ENCODE data around the gene ZNF12. TPM values are rescaled to one million over a fixed set of nuclear protein-coding genes. Genes with fewer than 3 reads are reported as not detected.

Gene ZNF12
- polyA plus RNA-seq, 1 of the 3 experiments (the other 2 are of a cell fraction), result 9.5 TPM

DNA sequence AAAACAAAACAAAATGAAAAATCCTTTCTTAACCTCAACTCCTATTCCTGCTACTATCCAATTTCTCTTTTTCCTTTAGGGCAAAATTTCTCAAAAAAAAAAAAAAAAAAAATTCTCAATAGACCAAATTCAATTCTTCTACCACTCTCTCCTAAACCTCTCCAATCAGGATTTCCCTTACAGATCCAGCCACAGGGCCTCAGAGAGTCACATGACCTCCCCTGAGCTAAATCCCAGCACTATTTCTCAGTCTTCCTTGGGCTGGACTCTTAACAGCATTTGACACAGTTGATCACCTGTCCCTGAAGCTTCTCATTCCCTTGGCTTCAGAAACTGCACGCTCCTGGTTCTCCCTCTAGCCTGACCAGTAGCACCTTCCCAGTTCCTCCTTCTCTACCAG lies 4.9 kb downstream of the ZNF12 start:
- ChIA-PET POLR2A (no interaction called here), CTCF (interaction anchor here (0.8 kb wide), 1 partner anchor 32 kb away, joined by 3 read pairs; no protein-coding TSS in a partner anchor)
- Histone ChIP-seq H3K9me3 (peaks cover 21% of the 10 kb centered on the region; the same call in 1 of the 2 replicates), H2AFZ (ENCODE audit: low read depth) (no peak overlapping the region), H3K9ac (no peak overlapping the region), H3K4me3 (ENCODE audit: low read depth in 2 of 2, low read length in 1 of 2) (no peak overlapping the region), H3K4me1 (ENCODE audit: control insufficient read depth in 1 of 2, insufficient read depth in 2 of 2, low read depth in 1 of 2, low read length in 1 of 2) (peaks cover 0 to 2% of the 10 kb centered on the region in 2 experiments; a peak in 1 of 4 replicates), H3K79me2 (ENCODE audit: insufficient read depth) (peaks cover 88% of the 10 kb centered on the region), H4K20me1 (ENCODE audit: insufficient read depth) (no peaks in the 10 kb centered on the region), H3F3A (replicated peaks; ENCODE audit: insufficient read depth) (peaks cover 3% of the 10 kb centered on the region), H3K4me2 (no peak overlapping the region), H3K27me3 (ENCODE audit: insufficient read depth) (no peaks in the 10 kb centered on the region), H3K27ac (ENCODE audit: low read depth in 2 of 2, low read length in 1 of 2) (no peak overlapping the region), H3K36me3 (replicated peaks in 1 of 2; ENCODE audit: control insufficient read depth in 1 of 2, insufficient read depth in 2 of 2, low read length in 1 of 2) (peaks cover 62 to 77% of the 10 kb centered on the region in 2 experiments), H3K9me2 (no peaks in the 10 kb centered on the region)
- 95% methylated on average over 1 of the region's 1 CpG for WGBS (ENCODE audit: low lambda C conversion rate)
- TF ChIP-seq, protein P1, sequence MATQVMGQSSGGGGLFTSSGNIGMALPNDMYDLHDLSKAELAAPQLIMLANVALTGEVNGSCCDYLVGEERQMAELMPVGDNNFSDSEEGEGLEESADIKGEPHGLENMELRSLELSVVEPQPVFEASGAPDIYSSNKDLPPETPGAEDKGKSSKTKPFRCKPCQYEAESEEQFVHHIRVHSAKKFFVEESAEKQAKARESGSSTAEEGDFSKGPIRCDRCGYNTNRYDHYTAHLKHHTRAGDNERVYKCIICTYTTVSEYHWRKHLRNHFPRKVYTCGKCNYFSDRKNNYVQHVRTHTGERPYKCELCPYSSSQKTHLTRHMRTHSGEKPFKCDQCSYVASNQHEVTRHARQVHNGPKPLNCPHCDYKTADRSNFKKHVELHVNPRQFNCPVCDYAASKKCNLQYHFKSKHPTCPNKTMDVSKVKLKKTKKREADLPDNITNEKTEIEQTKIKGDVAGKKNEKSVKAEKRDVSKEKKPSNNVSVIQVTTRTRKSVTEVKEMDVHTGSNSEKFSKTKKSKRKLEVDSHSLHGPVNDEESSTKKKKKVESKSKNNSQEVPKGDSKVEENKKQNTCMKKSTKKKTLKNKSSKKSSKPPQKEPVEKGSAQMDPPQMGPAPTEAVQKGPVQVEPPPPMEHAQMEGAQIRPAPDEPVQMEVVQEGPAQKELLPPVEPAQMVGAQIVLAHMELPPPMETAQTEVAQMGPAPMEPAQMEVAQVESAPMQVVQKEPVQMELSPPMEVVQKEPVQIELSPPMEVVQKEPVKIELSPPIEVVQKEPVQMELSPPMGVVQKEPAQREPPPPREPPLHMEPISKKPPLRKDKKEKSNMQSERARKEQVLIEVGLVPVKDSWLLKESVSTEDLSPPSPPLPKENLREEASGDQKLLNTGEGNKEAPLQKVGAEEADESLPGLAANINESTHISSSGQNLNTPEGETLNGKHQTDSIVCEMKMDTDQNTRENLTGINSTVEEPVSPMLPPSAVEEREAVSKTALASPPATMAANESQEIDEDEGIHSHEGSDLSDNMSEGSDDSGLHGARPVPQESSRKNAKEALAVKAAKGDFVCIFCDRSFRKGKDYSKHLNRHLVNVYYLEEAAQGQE (IDR thresholded peaks at IDR 0.05; ENCODE audit: low read depth, low read length), result no peak
- TF ChIP-seq FOXJ3 (CRISPR knock-in tag; IDR thresholded peaks at IDR 0.05), result no peak
- no peak for TF ChIP-seq MXI1 (IDR thresholded peaks at IDR 0.05; ENCODE audit: low read depth, low read length)
- TF ChIP-seq, protein P2, sequence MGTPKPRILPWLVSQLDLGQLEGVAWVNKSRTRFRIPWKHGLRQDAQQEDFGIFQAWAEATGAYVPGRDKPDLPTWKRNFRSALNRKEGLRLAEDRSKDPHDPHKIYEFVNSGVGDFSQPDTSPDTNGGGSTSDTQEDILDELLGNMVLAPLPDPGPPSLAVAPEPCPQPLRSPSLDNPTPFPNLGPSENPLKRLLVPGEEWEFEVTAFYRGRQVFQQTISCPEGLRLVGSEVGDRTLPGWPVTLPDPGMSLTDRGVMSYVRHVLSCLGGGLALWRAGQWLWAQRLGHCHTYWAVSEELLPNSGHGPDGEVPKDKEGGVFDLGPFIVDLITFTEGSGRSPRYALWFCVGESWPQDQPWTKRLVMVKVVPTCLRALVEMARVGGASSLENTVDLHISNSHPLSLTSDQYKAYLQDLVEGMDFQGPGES (IDR thresholded peaks at IDR 0.05; ENCODE audit: low read depth, low read length), result no peak
- TF ChIP-seq, protein P3, sequence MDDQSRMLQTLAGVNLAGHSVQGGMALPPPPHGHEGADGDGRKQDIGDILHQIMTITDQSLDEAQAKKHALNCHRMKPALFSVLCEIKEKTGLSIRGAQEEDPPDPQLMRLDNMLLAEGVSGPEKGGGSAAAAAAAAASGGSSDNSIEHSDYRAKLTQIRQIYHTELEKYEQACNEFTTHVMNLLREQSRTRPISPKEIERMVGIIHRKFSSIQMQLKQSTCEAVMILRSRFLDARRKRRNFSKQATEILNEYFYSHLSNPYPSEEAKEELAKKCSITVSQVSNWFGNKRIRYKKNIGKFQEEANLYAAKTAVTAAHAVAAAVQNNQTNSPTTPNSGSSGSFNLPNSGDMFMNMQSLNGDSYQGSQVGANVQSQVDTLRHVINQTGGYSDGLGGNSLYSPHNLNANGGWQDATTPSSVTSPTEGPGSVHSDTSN (IDR thresholded peaks at IDR 0.05), result no peak
- no peak for TF ChIP-seq RCOR1 (IDR thresholded peaks at IDR 0.05; ENCODE audit: low read length)
- no peak for TF ChIP-seq ELF1 (IDR thresholded peaks at IDR 0.05)
- no peak for DNase-seq

DNA sequence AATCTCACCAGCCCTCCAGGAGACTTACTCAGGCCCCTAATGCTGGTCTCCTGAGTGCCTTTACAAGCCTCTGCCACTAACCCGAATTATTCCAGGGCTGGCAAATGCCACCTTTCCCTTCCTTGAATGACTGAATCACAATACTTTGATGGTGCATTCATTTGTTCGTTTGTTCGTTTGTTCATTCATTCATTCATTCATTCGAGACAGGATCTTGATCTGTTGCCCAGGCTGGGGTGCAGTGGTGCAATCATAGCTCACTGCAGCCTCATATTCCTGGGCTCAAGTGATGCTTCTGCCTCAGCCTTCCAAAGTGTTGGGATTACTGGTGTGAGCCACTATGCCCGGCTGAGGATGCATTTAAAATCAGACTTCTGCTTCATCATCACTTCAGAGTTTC lies 6.0 kb downstream of the ZNF12 start:
- WGBS (ENCODE audit: low lambda C conversion rate), result over 99% methylated on average over 5 of the region's 5 CpGs
- ChIA-PET CTCF (no interaction called here), POLR2A (no interaction called here)
- Histone ChIP-seq H3K79me2 (ENCODE audit: insufficient read depth) (peaks cover 84% of the 10 kb centered on the region), H3K9me2 (no peaks in the 10 kb centered on the region), H3K9me3 (peaks cover 28% of the 10 kb centered on the region), H3F3A (replicated peaks; ENCODE audit: insufficient read depth) (peaks cover 3% of the 10 kb centered on the region), H3K36me3 (replicated peaks in 1 of 2; ENCODE audit: control insufficient read depth in 1 of 2, insufficient read depth in 2 of 2, low read length in 1 of 2) (peaks cover 73 to 88% of the 10 kb centered on the region in 2 experiments), H3K27me3 (ENCODE audit: insufficient read depth) (no peaks in the 10 kb centered on the region), H3K27ac (ENCODE audit: low read depth in 2 of 2, low read length in 1 of 2) (no peak overlapping the region), H3K4me1 (ENCODE audit: control insufficient read depth in 1 of 2, insufficient read depth in 2 of 2, low read depth in 1 of 2, low read length in 1 of 2) (peaks cover 0 to 2% of the 10 kb centered on the region in 2 experiments; a peak in 1 of 4 replicates), H2AFZ (ENCODE audit: low read depth) (no peak overlapping the region), H3K9ac (no peak overlapping the region), H4K20me1 (ENCODE audit: insufficient read depth) (no peaks in the 10 kb centered on the region), H3K4me2 (no peak overlapping the region), H3K4me3 (ENCODE audit: low read depth in 2 of 2, low read length in 1 of 2) (no peak overlapping the region; a peak in 1 of 4 replicates)
- no peak for DNase-seq
- TF ChIP-seq, protein P1 (IDR thresholded peaks at IDR 0.05; ENCODE audit: low read depth, low read length), result no peak
- TF ChIP-seq MEF2A (IDR thresholded peaks at IDR 0.05; ENCODE audit: borderline replicate concordance, low read depth) (no peak), EZH2phosphoT487 (IDR thresholded peaks at IDR 0.05; ENCODE audit: borderline replicate concordance, low read depth) (no peak), SMC3 (IDR thresholded peaks at IDR 0.05; ENCODE audit: low read depth, low read length) (no peak), JUND (IDR thresholded peaks at IDR 0.05) (no peak), SIN3A (IDR thresholded peaks at IDR 0.05; ENCODE audit: borderline replicate concordance, low read depth, low read length) (no peak), EP300 (IDR thresholded peaks at IDR 0.05; ENCODE audit: borderline replicate concordance in 1 of 2, low read depth in 1 of 2, low read length in 1 of 2) (no peak), TAF1 (IDR thresholded peaks at IDR 0.05; ENCODE audit: borderline replicate concordance, low read depth, low read length) (no peak)
- TF ChIP-seq, protein P4, sequence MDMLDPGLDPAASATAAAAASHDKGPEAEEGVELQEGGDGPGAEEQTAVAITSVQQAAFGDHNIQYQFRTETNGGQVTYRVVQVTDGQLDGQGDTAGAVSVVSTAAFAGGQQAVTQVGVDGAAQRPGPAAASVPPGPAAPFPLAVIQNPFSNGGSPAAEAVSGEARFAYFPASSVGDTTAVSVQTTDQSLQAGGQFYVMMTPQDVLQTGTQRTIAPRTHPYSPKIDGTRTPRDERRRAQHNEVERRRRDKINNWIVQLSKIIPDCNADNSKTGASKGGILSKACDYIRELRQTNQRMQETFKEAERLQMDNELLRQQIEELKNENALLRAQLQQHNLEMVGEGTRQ (IDR thresholded peaks at IDR 0.05; ENCODE audit: borderline replicate concordance, low read depth, low read length), result no peak
